ENCODE results near the gene POLR3A. TPM values are rescaled to one million over a fixed set of nuclear protein-coding genes. Genes with fewer than 3 reads are reported as not detected.
A peak's percentile ranks its signal among the peaks of the same experiment; 100 is the strongest.

POLR3A gene
- total RNA-seq, 1 experiment from 2014 or later = 97.2 TPM

GRCh38 chr10:78047314-78047891 lies 18.1 kb upstream of the POLR3A start:
- Histone ChIP-seq H3K4me3 (ENCODE audit: low read length) (no peak overlapping the region), H3K79me2 (ENCODE audit: low read length) (no peaks in the 10 kb centered on the region), H3K36me3 (ENCODE audit: low read depth, low read length) (peaks cover 4% of the 10 kb centered on the region), H3K27ac (ENCODE audit: low read length) (no peak overlapping the region), H3K4me2 (ENCODE audit: low read length) (no peak overlapping the region), H3K9me2 (replicated peaks; ENCODE audit: low read length) (no peaks in the 10 kb centered on the region), H3K4me1 (ENCODE audit: insufficient read depth, low read length) (no peaks in the 10 kb centered on the region), H3K9me3 (ENCODE audit: low read length) (no peaks in the 10 kb centered on the region), H3K9ac (ENCODE audit: low read length) (no peak overlapping the region), H2AFZ (ENCODE audit: low read length) (no peak overlapping the region), H3F3A (ENCODE audit: low read length, unreplicated experiment) (peaks cover 21% of the 10 kb centered on the region), H4K20me1 (ENCODE audit: low read length) (peaks cover 19% of the 10 kb centered on the region), H3K27me3 (ENCODE audit: low read length) (no peaks in the 10 kb centered on the region)
- ChIA-PET CTCF (interaction anchor here (0.5 to 1.6 kb wide), 16 partner anchors 9 to 1427 kb away, joined by 3 to 9 read pairs (median 3); no protein-coding TSS in a partner anchor), POLR2A (ENCODE audit: unreplicated experiment) (interaction anchor here (0.6 kb wide), 2 partner anchors 115 to 441 kb away, joined by 3 to 4 read pairs; no protein-coding TSS in a partner anchor)
- intact Hi-C loops (cut with micrococcal nuclease) = loop anchor here (1.0 to 10.0 kb wide), 9 partner anchors 118 to 1397 kb away; partner anchors contain the start of genes ZCCHC24 and ZMIZ1
- peak; percentile 100 for DNase-seq
- no TSS peak for BruUV-seq (replicated peaks)
- TF ChIP-seq CTCF (conservative IDR thresholded peaks at IDR 0.05; ENCODE audit: low read depth, low read length) = peak; percentile 100
- no peak for TF ChIP-seq EZH2 (IDR thresholded peaks at IDR 0.05; ENCODE audit: low read length, unreplicated experiment)
- no peak for TF ChIP-seq EZH2phosphoT487 (IDR thresholded peaks at IDR 0.05; ENCODE audit: borderline replicate concordance, low read length)
- peak; percentile 75 for ATAC-seq

- peaks cover 2% of the 10 kb centered on the region; the same call in 1 of the 2 replicates for H3K79me2 ChIP-seq (ENCODE audit: low read length)
- BruUV-seq (replicated peaks) = no TSS peak
- no peaks in the 10 kb centered on the region for H3K27me3 ChIP-seq (ENCODE audit: low read length)
- no peak overlapping the region for H3K9ac ChIP-seq (ENCODE audit: low read length)
- peak; percentile 45 for DNase-seq
- no peak overlapping the region for H3K27ac ChIP-seq (ENCODE audit: low read length)
- H3K36me3 ChIP-seq (ENCODE audit: low read depth, low read length) = peaks cover 10% of the 10 kb centered on the region
- no peak overlapping the region for H2AFZ ChIP-seq (ENCODE audit: low read length)
- no peaks in the 10 kb centered on the region for H3K4me1 ChIP-seq (ENCODE audit: insufficient read depth, low read length)
- intact Hi-C loops (cut with micrococcal nuclease) = loop anchor here (1.0 to 10.0 kb wide), 9 partner anchors 119 to 1398 kb away; partner anchors contain the start of genes ZCCHC24 and ZMIZ1
- no peak overlapping the region for H3K4me3 ChIP-seq (ENCODE audit: low read length)
- H3K4me2 ChIP-seq (ENCODE audit: low read length) = no peak overlapping the region
- no peak for ATAC-seq
- POLR2A ChIA-PET (ENCODE audit: unreplicated experiment) = interaction anchor here (0.6 kb wide), 1 partner anchor 116 kb away, joined by 4 read pairs; no protein-coding TSS in a partner anchor
- TF ChIP-seq CTCF (conservative IDR thresholded peaks at IDR 0.05; ENCODE audit: low read depth, low read length) = no peak
- TF ChIP-seq EZH2 (IDR thresholded peaks at IDR 0.05; ENCODE audit: low read length, unreplicated experiment) = no peak
- TF ChIP-seq EZH2phosphoT487 (IDR thresholded peaks at IDR 0.05; ENCODE audit: borderline replicate concordance, low read length) = no peak
- H3K9me2 ChIP-seq (replicated peaks; ENCODE audit: low read length) = no peaks in the 10 kb centered on the region
- CTCF ChIA-PET = interaction anchor here (0.6 to 1.6 kb wide), 9 partner anchors 10 to 1461 kb away, joined by 3 to 9 read pairs (median 4); no protein-coding TSS in a partner anchor
- no peaks in the 10 kb centered on the region for H3K9me3 ChIP-seq (ENCODE audit: low read length)
- H4K20me1 ChIP-seq (ENCODE audit: low read length) = peaks cover 25% of the 10 kb centered on the region
- peaks cover 27% of the 10 kb centered on the region for H3F3A ChIP-seq (ENCODE audit: low read length, unreplicated experiment)
Observed at GRCh38 chr10:78046711-78047269, 17.5 kb upstream of the POLR3A start.

Measured in PC-3 (cell line).